Gastrocnemius medialis (tissue), 4 donors: ENCODE measurements around the gene RANBP17.

ENCODE experiments used
- POLR2A ChIP-seq, 2 donors: fragments of 450-650 bp; IDR thresholded peaks; one replicate each; pipeline ENCODE4 v1.6.1; 2017; ENCODE audit warnings: antibody characterized with exemption in 2 of 2, mild to moderate bottlenecking in 2 of 2, moderate library complexity in 2 of 2
- TF ChIP-seq, protein P1 (sequence below), 5 experiments: fragments of 450-650 bp in 3 of 5; fragments of 200-600 bp in 2 of 5; sonication (generic) in 2 of 5; IDR thresholded peaks in 4 of 5; conservative IDR thresholded peaks in 1 of 5; 1 replicate in 4 of 5; 2 replicates in 1 of 5; pipeline ENCODE4 v1.5.1; 2016 to 2019; ENCODE audit warnings: antibody characterized with exemption in 5 of 5, mild to moderate bottlenecking in 3 of 5, moderate library complexity in 3 of 5

DNA sequence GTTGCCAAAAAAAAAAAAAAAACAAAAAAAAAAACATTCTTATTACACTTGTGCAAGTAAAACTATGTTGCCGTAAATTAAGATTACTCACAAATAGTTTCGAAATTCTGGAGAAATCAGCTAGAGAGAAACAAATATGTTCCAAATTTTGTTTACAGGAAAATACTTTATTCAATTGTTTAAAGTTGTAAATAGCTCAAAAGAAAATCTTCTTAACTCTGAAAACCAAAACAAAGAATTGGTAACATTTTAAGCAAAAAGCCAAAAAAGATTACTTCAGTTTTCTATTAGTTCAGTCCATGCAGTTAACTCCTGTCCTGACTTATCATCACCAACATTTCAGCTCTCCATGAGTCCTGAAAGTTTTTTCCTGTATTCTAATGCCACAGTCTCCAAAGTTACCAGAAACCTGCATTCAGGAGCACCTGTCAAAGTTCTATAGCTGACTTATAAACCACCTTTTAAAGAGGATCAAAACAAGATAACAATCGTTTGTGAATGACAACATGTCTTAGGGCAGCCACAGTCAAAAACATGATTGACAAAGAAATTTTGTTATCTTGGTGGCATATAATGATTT, 194.1 kb downstream of the RANBP17 start:
- TF ChIP-seq POLR2A (IDR thresholded peaks at IDR 0.05): no peak
- TF ChIP-seq, protein P1, sequence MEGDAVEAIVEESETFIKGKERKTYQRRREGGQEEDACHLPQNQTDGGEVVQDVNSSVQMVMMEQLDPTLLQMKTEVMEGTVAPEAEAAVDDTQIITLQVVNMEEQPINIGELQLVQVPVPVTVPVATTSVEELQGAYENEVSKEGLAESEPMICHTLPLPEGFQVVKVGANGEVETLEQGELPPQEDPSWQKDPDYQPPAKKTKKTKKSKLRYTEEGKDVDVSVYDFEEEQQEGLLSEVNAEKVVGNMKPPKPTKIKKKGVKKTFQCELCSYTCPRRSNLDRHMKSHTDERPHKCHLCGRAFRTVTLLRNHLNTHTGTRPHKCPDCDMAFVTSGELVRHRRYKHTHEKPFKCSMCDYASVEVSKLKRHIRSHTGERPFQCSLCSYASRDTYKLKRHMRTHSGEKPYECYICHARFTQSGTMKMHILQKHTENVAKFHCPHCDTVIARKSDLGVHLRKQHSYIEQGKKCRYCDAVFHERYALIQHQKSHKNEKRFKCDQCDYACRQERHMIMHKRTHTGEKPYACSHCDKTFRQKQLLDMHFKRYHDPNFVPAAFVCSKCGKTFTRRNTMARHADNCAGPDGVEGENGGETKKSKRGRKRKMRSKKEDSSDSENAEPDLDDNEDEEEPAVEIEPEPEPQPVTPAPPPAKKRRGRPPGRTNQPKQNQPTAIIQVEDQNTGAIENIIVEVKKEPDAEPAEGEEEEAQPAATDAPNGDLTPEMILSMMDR (IDR thresholded peaks at IDR 0.05 in 4 of 5, conservative IDR thresholded peaks at IDR 0.05 in 1 of 5): no peak
